Measurements from ENCODE around the gene CRIP1. TPM values are rescaled to one million over a fixed set of nuclear protein-coding genes. Genes with fewer than 3 reads are reported as not detected.

CRIP1 gene
- polyA plus RNA-seq, 3 donors = 688 to 2,084 (median 1,032) TPM

DNA sequence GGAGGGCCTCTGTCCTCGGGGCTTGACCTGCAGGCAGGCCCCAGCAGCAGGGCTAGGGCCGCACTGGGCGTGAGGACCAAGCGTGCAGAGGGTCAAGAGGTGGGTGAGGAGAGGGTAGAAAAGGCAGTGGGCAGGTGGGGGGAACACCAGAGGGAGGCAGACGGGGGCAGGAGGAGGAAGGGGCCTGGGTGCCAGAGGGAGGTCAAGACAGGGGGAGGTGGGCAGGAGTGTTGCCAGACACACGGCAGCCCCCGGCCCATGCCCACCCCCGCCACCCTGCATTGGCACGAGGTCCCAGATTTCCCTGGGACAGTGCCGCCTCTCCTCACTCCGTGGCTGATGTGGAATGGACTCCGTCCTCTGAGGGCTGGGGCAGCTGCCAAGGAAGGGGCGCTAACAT lies 47.9 kb downstream of the CRIP1 start:
- H3K27me3 Mint-ChIP-seq (ENCODE audit: low read depth in 3 of 3) = peaks cover 16 to 39% (median 35%) of the 10 kb centered on the region in 3 donors
- Histone ChIP-seq H3K4me1 (ENCODE audit: control insufficient read depth in 1 of 2, insufficient read depth in 2 of 2, low read length in 2 of 2) (peaks cover 6 to 7% of the 10 kb centered on the region in 2 donors), H3K4me3 (replicated peaks in 1 of 3; ENCODE audit: low read depth in 2 of 3, low read length in 3 of 3) (no peak overlapping the region), H3K9ac (ENCODE audit: insufficient read depth, low read length, poor library complexity, severe bottlenecking) (no peak overlapping the region), H3K27me3 (ENCODE audit: control insufficient read depth in 2 of 2, insufficient read depth in 2 of 2, low read length in 2 of 2) (peaks cover 0 to 11% of the 10 kb centered on the region in 2 donors), H3K79me2 (ENCODE audit: insufficient read depth, low read length) (no peaks in the 10 kb centered on the region), H3K36me3 (replicated peaks in 1 of 2; ENCODE audit: control insufficient read depth in 1 of 2, insufficient read depth in 2 of 2, low read length in 2 of 2) (no peaks in the 10 kb centered on the region), H4K20me1 (ENCODE audit: insufficient read depth, low read length) (no peaks in the 10 kb centered on the region), H3K27ac (ENCODE audit: low read depth in 1 of 2, low read length in 2 of 2) (no peak overlapping the region), H3K9me3 (replicated peaks in 1 of 2; ENCODE audit: control insufficient read depth in 1 of 2, insufficient read depth in 1 of 2, low read length in 2 of 2) (no peaks in the 10 kb centered on the region), H2AFZ (ENCODE audit: insufficient read depth, low read depth, low read length, poor library complexity, severe bottlenecking) (no peak overlapping the region), H3K4me2 (replicated peaks; ENCODE audit: extremely low read depth, low read length, poor library complexity, severe bottlenecking) (no peak overlapping the region)
- no peaks in the 10 kb centered on the region for H3K36me3 Mint-ChIP-seq
- intact Hi-C loops (cut with micrococcal nuclease) = no loop called here
- H3K27ac Mint-ChIP-seq = no peak overlapping the region
- TF ChIP-seq, protein P1, sequence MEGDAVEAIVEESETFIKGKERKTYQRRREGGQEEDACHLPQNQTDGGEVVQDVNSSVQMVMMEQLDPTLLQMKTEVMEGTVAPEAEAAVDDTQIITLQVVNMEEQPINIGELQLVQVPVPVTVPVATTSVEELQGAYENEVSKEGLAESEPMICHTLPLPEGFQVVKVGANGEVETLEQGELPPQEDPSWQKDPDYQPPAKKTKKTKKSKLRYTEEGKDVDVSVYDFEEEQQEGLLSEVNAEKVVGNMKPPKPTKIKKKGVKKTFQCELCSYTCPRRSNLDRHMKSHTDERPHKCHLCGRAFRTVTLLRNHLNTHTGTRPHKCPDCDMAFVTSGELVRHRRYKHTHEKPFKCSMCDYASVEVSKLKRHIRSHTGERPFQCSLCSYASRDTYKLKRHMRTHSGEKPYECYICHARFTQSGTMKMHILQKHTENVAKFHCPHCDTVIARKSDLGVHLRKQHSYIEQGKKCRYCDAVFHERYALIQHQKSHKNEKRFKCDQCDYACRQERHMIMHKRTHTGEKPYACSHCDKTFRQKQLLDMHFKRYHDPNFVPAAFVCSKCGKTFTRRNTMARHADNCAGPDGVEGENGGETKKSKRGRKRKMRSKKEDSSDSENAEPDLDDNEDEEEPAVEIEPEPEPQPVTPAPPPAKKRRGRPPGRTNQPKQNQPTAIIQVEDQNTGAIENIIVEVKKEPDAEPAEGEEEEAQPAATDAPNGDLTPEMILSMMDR (IDR thresholded peaks at IDR 0.05) = no peak
- WGBS (ENCODE audit: insufficient coverage) = 79% methylated on average over 11 of the region's 13 CpGs
- no peak for DNase-seq
- no peak overlapping the region for H3K4me3 Mint-ChIP-seq
- peaks cover 11% of the 10 kb centered on the region for H3K4me1 Mint-ChIP-seq
- peaks cover 0 to 2% (median 0%) of the 10 kb centered on the region in 7 donors for H3K9me3 Mint-ChIP-seq

DNA sequence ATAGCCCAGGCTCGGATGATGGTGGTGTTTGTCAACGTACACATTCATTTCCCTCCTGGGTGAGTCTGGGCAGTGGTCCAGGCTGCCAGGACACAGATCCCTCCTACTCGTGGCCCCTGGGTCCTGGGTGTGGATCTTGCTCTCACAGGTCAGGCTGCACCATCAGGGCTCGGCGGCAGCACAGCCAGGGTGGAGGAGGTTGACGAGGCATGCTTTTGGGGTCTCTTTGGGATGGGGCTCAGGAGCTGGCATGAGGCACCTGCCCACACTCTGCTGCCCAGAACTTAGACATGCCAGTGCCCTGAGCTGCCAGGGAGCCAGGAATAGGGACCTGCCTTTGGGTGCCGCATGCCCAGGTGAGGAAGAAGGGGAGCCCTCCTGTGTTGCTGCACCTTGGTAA lies 49.4 kb downstream of the CRIP1 start:
- 92% methylated on average over 7 of the region's 7 CpGs for WGBS (ENCODE audit: insufficient coverage)
- no peaks in the 10 kb centered on the region for H4K20me1 ChIP-seq (ENCODE audit: insufficient read depth, low read length)
- no peaks in the 10 kb centered on the region for H3K9me3 ChIP-seq (replicated peaks in 1 of 2; ENCODE audit: control insufficient read depth in 1 of 2, insufficient read depth in 1 of 2, low read length in 2 of 2)
- H3K4me3 Mint-ChIP-seq = no peak overlapping the region
- intact Hi-C loops (cut with micrococcal nuclease) = no loop called here
- H3K36me3 ChIP-seq (replicated peaks in 1 of 2; ENCODE audit: control insufficient read depth in 1 of 2, insufficient read depth in 2 of 2, low read length in 2 of 2) = no peaks in the 10 kb centered on the region
- no peak overlapping the region for H2AFZ ChIP-seq (ENCODE audit: insufficient read depth, low read depth, low read length, poor library complexity, severe bottlenecking)
- no peak overlapping the region for H3K27ac Mint-ChIP-seq
- no peak for DNase-seq
- no peak overlapping the region for H3K4me2 ChIP-seq (replicated peaks; ENCODE audit: extremely low read depth, low read length, poor library complexity, severe bottlenecking)
- TF ChIP-seq, protein P1 (IDR thresholded peaks at IDR 0.05) = no peak
- peaks cover 6% of the 10 kb centered on the region for H3K4me1 Mint-ChIP-seq
- H3K27me3 Mint-ChIP-seq (ENCODE audit: low read depth in 3 of 3) = peaks cover 10 to 25% (median 24%) of the 10 kb centered on the region in 3 donors
- no peaks in the 10 kb centered on the region for H3K27me3 ChIP-seq (ENCODE audit: control insufficient read depth in 2 of 2, insufficient read depth in 2 of 2, low read length in 2 of 2)
- H3K9ac ChIP-seq (ENCODE audit: insufficient read depth, low read length, poor library complexity, severe bottlenecking) = no peak overlapping the region
- no peaks in the 10 kb centered on the region for H3K36me3 Mint-ChIP-seq
- peaks cover 0 to 2% (median 1%) of the 10 kb centered on the region in 7 donors for H3K9me3 Mint-ChIP-seq
- H3K4me1 ChIP-seq (ENCODE audit: control insufficient read depth in 1 of 2, insufficient read depth in 2 of 2, low read length in 2 of 2) = peaks cover 0 to under 1% of the 10 kb centered on the region in 2 donors
- H3K4me3 ChIP-seq (replicated peaks in 1 of 3; ENCODE audit: low read depth in 2 of 3, low read length in 3 of 3) = no peak overlapping the region
- no peaks in the 10 kb centered on the region for H3K79me2 ChIP-seq (ENCODE audit: insufficient read depth, low read length)
- no peak overlapping the region for H3K27ac ChIP-seq (ENCODE audit: low read depth in 1 of 2, low read length in 2 of 2)

Data from CD14-positive monocyte (primary cell).